Measurements from ENCODE around the gene PEX3. TPM values are rescaled to one million over a fixed set of nuclear protein-coding genes. Genes with fewer than 3 reads are reported as not detected.
A peak's percentile ranks its signal among the peaks of the same experiment; 100 is the strongest.

Gene PEX3
- total and polyA plus RNA-seq, 10 of the 15 experiments (the other 5 are each of a cell fraction or from before 2014, with no cell fraction given): 18.6 to 70.7 (median 38.6) TPM

DNA sequence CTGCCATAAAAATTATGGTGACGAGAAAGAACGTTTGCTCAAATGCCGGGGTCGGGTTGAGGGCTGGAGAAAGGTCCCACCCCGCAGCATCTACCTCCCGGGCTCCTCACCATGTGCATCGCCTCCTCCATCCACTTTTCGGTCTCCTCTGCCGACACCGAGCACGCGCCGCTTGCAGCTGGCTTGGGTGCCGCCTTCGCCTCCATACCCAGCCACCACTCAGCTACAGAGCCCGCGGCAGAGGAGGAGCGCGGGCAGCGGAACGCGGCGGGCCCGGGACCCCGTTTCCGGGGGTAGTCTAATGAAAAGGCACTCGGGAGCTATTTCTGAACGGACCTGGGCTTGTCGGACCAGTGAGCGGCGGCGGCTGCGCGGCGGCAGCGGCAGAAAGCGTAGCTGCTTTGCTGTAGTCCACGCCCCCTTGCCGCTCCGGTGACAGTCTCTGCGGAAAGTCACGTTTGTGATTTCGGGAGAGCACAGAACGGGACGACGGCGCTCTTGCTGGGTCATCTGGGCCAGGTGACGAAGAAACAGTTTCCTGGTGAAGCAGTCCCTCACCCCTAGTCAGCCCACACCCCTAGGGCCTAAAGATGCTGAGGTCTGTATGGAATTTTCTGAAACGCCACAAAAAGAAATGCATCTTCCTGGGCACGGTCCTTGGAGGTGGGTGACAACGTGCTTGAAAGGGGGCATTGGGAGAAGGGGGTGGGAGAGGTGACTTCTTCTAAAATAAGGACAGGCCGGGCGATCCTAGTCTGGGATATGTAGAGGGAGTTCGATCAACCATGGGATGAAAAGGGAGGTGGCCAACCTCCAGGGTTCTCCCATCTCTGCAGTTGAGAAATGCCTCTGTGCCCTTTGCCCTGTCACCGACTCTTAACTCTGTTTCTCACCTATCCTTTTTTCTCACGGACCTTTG lies at the start of gene PEX3, which contains the start of gene ADAT2 (continued):
- TF ChIP-seq HDAC6 (IDR thresholded peaks at IDR 0.05; ENCODE audit: unreplicated experiment) (no peak), NRF1 (conservative IDR thresholded peaks at IDR 0.05; ENCODE audit: low read depth, low read length) (peak; percentile 43), MYB (IDR thresholded peaks at IDR 0.05; ENCODE audit: borderline replicate concordance, low read depth, low read length) (0 out of 2 replicates have a peak, but pooled peaks have one; percentile 11), BHLHE40 (IDR thresholded peaks at IDR 0.05; ENCODE audit: borderline replicate concordance in 1 of 2, low read depth in 2 of 2, low read length in 1 of 2) (peak; percentile 93 to 96), PAX5 (IDR thresholded peaks at IDR 0.05; ENCODE audit: borderline replicate concordance, low read depth, low read length) (peak; percentile 86; the same call in 1 of the 2 replicates), PKNOX1 (IDR thresholded peaks at IDR 0.05) (peak; percentile 66), JUNB (IDR thresholded peaks at IDR 0.05) (no peak), RB1 (IDR thresholded peaks at IDR 0.05; ENCODE audit: borderline replicate concordance) (peak; percentile 99; the same call in 1 of the 2 replicates), GATAD2B (conservative IDR thresholded peaks at IDR 0.05; ENCODE audit: low read depth) (peak; percentile 58; the same call in 1 of the 2 replicates), ZBTB4 (CRISPR knock-in tag; IDR thresholded peaks at IDR 0.05) (no peak), ZNF687 (IDR thresholded peaks at IDR 0.05) (peak; percentile 45; the same call in 1 of the 2 replicates), CEBPB (IDR thresholded peaks at IDR 0.05; ENCODE audit: borderline replicate concordance in 1 of 2, low read depth in 2 of 2, low read length in 2 of 2) (no peak), CHD2 (IDR thresholded peaks at IDR 0.05; ENCODE audit: borderline replicate concordance, low read depth, low read length) (peak; percentile 66; the same call in 1 of the 2 replicates), ATF7 (IDR thresholded peaks at IDR 0.05; ENCODE audit: low read depth) (peak; percentile 56), STAT1 (conservative IDR thresholded peaks at IDR 0.05) (peak; percentile 94), BRCA1 (IDR thresholded peaks at IDR 0.05; ENCODE audit: low read depth, low read length) (no peak), POLR2AphosphoS2 (IDR thresholded peaks at IDR 0.05; ENCODE audit: low read depth, low read length) (peak; percentile 70; the same call in 1 of the 2 replicates), HCFC1 (IDR thresholded peaks at IDR 0.05; ENCODE audit: low read length) (peak; percentile 89)
